ENCODE data around the gene OR51B2. TPM values are rescaled to one million over a fixed set of nuclear protein-coding genes. Genes with fewer than 3 reads are reported as not detected.

OR51B2 gene
- total RNA-seq, 1 experiment from 2014 or later = 17.1 TPM

DNA sequence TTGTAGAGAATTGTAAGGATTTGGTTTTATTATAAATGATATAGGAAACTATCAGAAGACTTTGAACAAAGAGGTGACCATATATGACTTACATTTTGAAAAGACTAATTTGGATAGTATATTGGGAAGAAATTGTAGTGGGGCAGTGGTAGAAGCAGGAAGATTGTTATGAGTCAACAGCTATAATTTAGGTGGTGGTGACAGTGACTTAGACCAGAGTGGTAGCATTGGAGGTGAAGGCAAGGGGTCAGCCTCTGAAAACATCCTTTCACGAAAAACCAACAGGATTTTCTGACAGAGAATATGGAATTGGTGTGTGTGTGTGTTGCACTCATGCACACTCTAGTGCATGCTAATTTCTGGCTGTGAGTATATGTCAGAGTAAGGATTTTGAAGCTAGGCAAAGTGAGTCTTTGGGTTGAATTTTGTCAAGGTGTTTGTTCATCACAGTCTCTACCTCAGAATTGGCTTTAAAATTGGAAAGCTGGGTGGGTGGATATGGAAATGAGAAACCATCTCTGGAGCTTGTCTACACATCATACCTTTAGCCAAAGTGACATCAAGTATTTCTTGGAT is 46.2 kb downstream of the OR51B2 start:
- no peak overlapping the region for H3K9ac ChIP-seq (ENCODE audit: low read length)
- CTCF ChIA-PET = interaction anchor here (1.0 kb wide), 1 partner anchor 13 kb away, joined by 3 read pairs; no protein-coding TSS in a partner anchor
- no peaks in the 10 kb centered on the region for H3K9me3 ChIP-seq (ENCODE audit: control insufficient read depth in 1 of 2, insufficient read depth in 1 of 2, low read depth in 1 of 2, low read length in 2 of 2)
- H2AFZ ChIP-seq (ENCODE audit: low read depth, low read length, poor library complexity, severe bottlenecking) = no peak overlapping the region
- BruUV-seq (replicated peaks) = no TSS peak
- no peak for DNase-seq (ENCODE audit: low read depth, low spot score)
- peaks cover 18 to 44% of the 10 kb centered on the region in 2 experiments for H3K4me1 ChIP-seq (ENCODE audit: control insufficient read depth in 1 of 2, insufficient read depth in 2 of 2, low read length in 2 of 2)
- POLR2A ChIA-PET = no interaction called here
- RAD21 ChIA-PET (ENCODE audit: low non-redundant PET in 1 of 2, low total read pairs in 2 of 2, uncharacterized antibody in 2 of 2, unreplicated experiment in 2 of 2) = no interaction called here
- intact Hi-C loops (cut with micrococcal nuclease) = no loop called here
- H3K27me3 ChIP-seq (ENCODE audit: insufficient read depth, low read length) = no peaks in the 10 kb centered on the region
- no peaks in the 10 kb centered on the region; a peak in 1 of 4 replicates for H3K36me3 ChIP-seq (ENCODE audit: control insufficient read depth in 1 of 2, insufficient read depth in 2 of 2, low read length in 2 of 2)
- no peak overlapping the region for H3K27ac ChIP-seq (ENCODE audit: low read depth, low read length)
- no peaks in the 10 kb centered on the region for H3K79me2 ChIP-seq (ENCODE audit: insufficient read depth, low read length)
- no peak for ATAC-seq
- no peak overlapping the region for H3K4me2 ChIP-seq (ENCODE audit: low read length)
- no peaks in the 10 kb centered on the region for H4K20me1 ChIP-seq (ENCODE audit: insufficient read depth)
- TF ChIP-seq, protein P1, sequence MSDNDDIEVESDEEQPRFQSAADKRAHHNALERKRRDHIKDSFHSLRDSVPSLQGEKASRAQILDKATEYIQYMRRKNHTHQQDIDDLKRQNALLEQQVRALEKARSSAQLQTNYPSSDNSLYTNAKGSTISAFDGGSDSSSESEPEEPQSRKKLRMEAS (IDR thresholded peaks at IDR 0.05) = no peak
- no peak for TF ChIP-seq POLR2AphosphoS5 (IDR thresholded peaks at IDR 0.05; ENCODE audit: low read depth, low read length)
- TF ChIP-seq CEBPB (IDR thresholded peaks at IDR 0.05; ENCODE audit: low read depth) = no peak
- no peak for TF ChIP-seq POLR2A (IDR thresholded peaks at IDR 0.05; ENCODE audit: borderline replicate concordance, extremely low read depth, insufficient read depth, insufficient read length)
- TF ChIP-seq CBX3 (IDR thresholded peaks at IDR 0.05; ENCODE audit: low read depth) = no peak
- no peak for TF ChIP-seq SRF (IDR thresholded peaks at IDR 0.05; ENCODE audit: low read depth)
- H3K9me2 ChIP-seq (ENCODE audit: insufficient read depth) = no peaks in the 10 kb centered on the region
- no peak overlapping the region for H3K4me3 ChIP-seq (replicated peaks in 1 of 2; ENCODE audit: low read depth in 1 of 2, low read length in 2 of 2)

DNA sequence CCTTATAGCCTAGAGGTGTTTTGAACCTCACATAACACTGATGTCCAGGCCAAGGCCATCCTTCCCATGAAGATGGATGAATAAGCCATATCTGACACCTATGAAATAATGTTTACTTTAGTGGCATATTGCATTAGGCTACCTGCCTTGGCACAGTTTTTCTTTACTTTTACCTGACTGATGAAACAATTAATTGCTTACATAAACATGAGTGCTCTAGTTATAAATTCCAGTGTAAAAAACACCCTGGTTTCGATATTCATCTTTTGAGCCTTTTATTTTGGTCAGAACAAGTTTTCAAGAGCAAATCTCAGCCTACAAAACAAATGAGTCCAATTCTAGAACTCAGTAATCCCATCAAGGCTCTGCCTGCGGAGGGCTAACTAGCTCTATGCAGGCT is 47.4 kb downstream of the OR51B2 start:
- Histone ChIP-seq H3K27ac (ENCODE audit: low read depth, low read length) (no peak overlapping the region), H3K27me3 (ENCODE audit: insufficient read depth, low read length) (no peaks in the 10 kb centered on the region), H3K79me2 (ENCODE audit: insufficient read depth, low read length) (no peaks in the 10 kb centered on the region), H3K4me1 (ENCODE audit: control insufficient read depth in 1 of 2, insufficient read depth in 2 of 2, low read length in 2 of 2) (peaks cover 16 to 38% of the 10 kb centered on the region in 2 experiments), H2AFZ (ENCODE audit: low read depth, low read length, poor library complexity, severe bottlenecking) (no peak overlapping the region), H3K4me2 (ENCODE audit: low read length) (no peak overlapping the region), H3K9me2 (ENCODE audit: insufficient read depth) (no peaks in the 10 kb centered on the region), H3K9ac (ENCODE audit: low read length) (no peak overlapping the region), H4K20me1 (ENCODE audit: insufficient read depth) (no peaks in the 10 kb centered on the region), H3K36me3 (ENCODE audit: control insufficient read depth in 1 of 2, insufficient read depth in 2 of 2, low read length in 2 of 2) (no peaks in the 10 kb centered on the region; a peak in 1 of 4 replicates), H3K4me3 (replicated peaks in 1 of 2; ENCODE audit: low read depth in 1 of 2, low read length in 2 of 2) (no peak overlapping the region), H3K9me3 (ENCODE audit: control insufficient read depth in 1 of 2, insufficient read depth in 1 of 2, low read depth in 1 of 2, low read length in 2 of 2) (no peaks in the 10 kb centered on the region)
- ChIA-PET POLR2A (interaction anchor here (0.7 kb wide), 1 partner anchor 37 kb away, joined by 4 read pairs; no protein-coding TSS in a partner anchor), RAD21 (ENCODE audit: low non-redundant PET in 1 of 2, low total read pairs in 2 of 2, uncharacterized antibody in 2 of 2, unreplicated experiment in 2 of 2) (no interaction called here), CTCF (no interaction called here)
- no peak for ATAC-seq
- intact Hi-C loops (cut with micrococcal nuclease) = no loop called here
- no peak for DNase-seq (ENCODE audit: low read depth, low spot score)
- BruUV-seq (replicated peaks) = no TSS peak
- no peak for TF ChIP-seq SRF (IDR thresholded peaks at IDR 0.05; ENCODE audit: low read depth)
- TF ChIP-seq CEBPB (IDR thresholded peaks at IDR 0.05; ENCODE audit: low read depth) = no peak
- no peak for TF ChIP-seq EZH2phosphoT487 (IDR thresholded peaks at IDR 0.05; ENCODE audit: borderline replicate concordance)
- TF ChIP-seq, protein P2, sequence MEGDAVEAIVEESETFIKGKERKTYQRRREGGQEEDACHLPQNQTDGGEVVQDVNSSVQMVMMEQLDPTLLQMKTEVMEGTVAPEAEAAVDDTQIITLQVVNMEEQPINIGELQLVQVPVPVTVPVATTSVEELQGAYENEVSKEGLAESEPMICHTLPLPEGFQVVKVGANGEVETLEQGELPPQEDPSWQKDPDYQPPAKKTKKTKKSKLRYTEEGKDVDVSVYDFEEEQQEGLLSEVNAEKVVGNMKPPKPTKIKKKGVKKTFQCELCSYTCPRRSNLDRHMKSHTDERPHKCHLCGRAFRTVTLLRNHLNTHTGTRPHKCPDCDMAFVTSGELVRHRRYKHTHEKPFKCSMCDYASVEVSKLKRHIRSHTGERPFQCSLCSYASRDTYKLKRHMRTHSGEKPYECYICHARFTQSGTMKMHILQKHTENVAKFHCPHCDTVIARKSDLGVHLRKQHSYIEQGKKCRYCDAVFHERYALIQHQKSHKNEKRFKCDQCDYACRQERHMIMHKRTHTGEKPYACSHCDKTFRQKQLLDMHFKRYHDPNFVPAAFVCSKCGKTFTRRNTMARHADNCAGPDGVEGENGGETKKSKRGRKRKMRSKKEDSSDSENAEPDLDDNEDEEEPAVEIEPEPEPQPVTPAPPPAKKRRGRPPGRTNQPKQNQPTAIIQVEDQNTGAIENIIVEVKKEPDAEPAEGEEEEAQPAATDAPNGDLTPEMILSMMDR (IDR thresholded peaks at IDR 0.05 in 2 of 3, conservative IDR thresholded peaks at IDR 0.05 in 1 of 3; ENCODE audit: borderline replicate concordance in 1 of 3, insufficient read depth in 1 of 3, low read depth in 2 of 3, low read length in 2 of 3) = no peak
- TF ChIP-seq, protein P1 (IDR thresholded peaks at IDR 0.05) = no peak
- no peak for TF ChIP-seq SIN3A (IDR thresholded peaks at IDR 0.05; ENCODE audit: low read depth)
- TF ChIP-seq POLR2A (IDR thresholded peaks at IDR 0.05; ENCODE audit: borderline replicate concordance, extremely low read depth, insufficient read depth, insufficient read length) = no peak
- no peak for TF ChIP-seq TCF7L2 (IDR thresholded peaks at IDR 0.05; ENCODE audit: borderline replicate concordance, extremely low read depth, insufficient read depth, insufficient read length)
- no peak for TF ChIP-seq RAD21 (IDR thresholded peaks at IDR 0.05; ENCODE audit: low read depth)
- TF ChIP-seq FOSL1 (IDR thresholded peaks at IDR 0.05; ENCODE audit: low read depth) = no peak
- TF ChIP-seq, protein P3, sequence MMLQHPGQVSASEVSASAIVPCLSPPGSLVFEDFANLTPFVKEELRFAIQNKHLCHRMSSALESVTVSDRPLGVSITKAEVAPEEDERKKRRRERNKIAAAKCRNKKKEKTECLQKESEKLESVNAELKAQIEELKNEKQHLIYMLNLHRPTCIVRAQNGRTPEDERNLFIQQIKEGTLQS (IDR thresholded peaks at IDR 0.05) = no peak
- TF ChIP-seq YY1 (IDR thresholded peaks at IDR 0.05; ENCODE audit: extremely low read depth, insufficient replicate concordance, low read depth, low read length) = no peak

Measured in HCT116 (cell line).